Measurements from ENCODE around the gene LBHD2.
A peak's percentile ranks its signal among the peaks of the same experiment; 100 is the strongest.

LBHD2 gene

GRCh38 chr14:103122947-103123633, 39.1 kb downstream of the LBHD2 start, which contains the start of gene TNFAIP2:
TSS of gene TNFAIP2 (plus strand) at chr14:103123461. CDS start at chr14:103126458, 2,997 bp downstream.
- H3K4me3 ChIP-seq (ENCODE audit: low read length), result no peak within 1 kb of the TSS
- no peak for TF ChIP-seq CTCF (IDR thresholded peaks at IDR 0.05; ENCODE audit: insufficient read depth, low read depth, low read length, missing control alignments)
- no peak for DNase-seq (ENCODE audit: low read depth)

- H3K4me3 ChIP-seq (ENCODE audit: low read length), result no peak overlapping the region
- DNase-seq (ENCODE audit: low read depth), result peak; percentile 15
- TF ChIP-seq CTCF (IDR thresholded peaks at IDR 0.05; ENCODE audit: insufficient read depth, low read depth, low read length, missing control alignments), result no peak
These were observed 39.9 kb downstream of the LBHD2 start for GRCh38 chr14:103123634-103124500.

GRCh38 chr14:103124501-103125001, 40.5 kb downstream of the LBHD2 start:
- TF ChIP-seq CTCF (IDR thresholded peaks at IDR 0.05; ENCODE audit: insufficient read depth, low read depth, low read length, missing control alignments), result no peak
- no peak overlapping the region for H3K4me3 ChIP-seq (ENCODE audit: low read length)
- DNase-seq (ENCODE audit: low read depth), result no peak

- DNase-seq (ENCODE audit: low read depth), result no peak
- no peak overlapping the region for H3K4me3 ChIP-seq (ENCODE audit: low read length)
- no peak for TF ChIP-seq CTCF (IDR thresholded peaks at IDR 0.05; ENCODE audit: insufficient read depth, low read depth, low read length, missing control alignments)
These were observed 41.4 kb downstream of the LBHD2 start for GRCh38 chr14:103125098-103126070.

- DNase-seq (ENCODE audit: low read depth), result no peak
- no peak for TF ChIP-seq CTCF (IDR thresholded peaks at IDR 0.05; ENCODE audit: insufficient read depth, low read depth, low read length, missing control alignments)
- H3K4me3 ChIP-seq (ENCODE audit: low read length), result no peak overlapping the region
These were observed 42.3 kb downstream of the LBHD2 start for GRCh38 chr14:103126088-103126872.
